PC-9 (cell line): Measurements from ENCODE around the gene ASIC1. TPM values are rescaled to one million over a fixed set of nuclear protein-coding genes. Genes with fewer than 3 reads are reported as not detected.

Experiments
- BruUV-seq: library from RNA; stranded (reverse); fragments of 400-500 nt; replicated peaks from 2 replicates; lab custom pipeline; 2021; lab: Mats Ljungman, UMichigan
- CTCF ChIA-PET: fragments of 300-600 bp; sonication (Branson Sonifier 250); formaldehyde crosslinking; loops from one replicate; lab custom pipeline; 2022; ENCODE audit warnings: antibody characterized with exemption; lab: Charles Lee
- POLR2A ChIA-PET: fragments of 300-600 bp; sonication (Branson Sonifier 250); formaldehyde crosslinking; loops from one replicate; lab custom pipeline; 2022; ENCODE audit warnings: antibody characterized with exemption; ENCODE audit not compliant: unreplicated experiment; lab: Charles Lee
- DNase-seq, 2 experiments: peaks; one replicate each; pipeline versions ENCODE4 v3.0.0 to v3.0.0-alpha.2; 2015 to 2022; ENCODE audit warnings: mixed read lengths in 1 of 2
- H2AFZ ChIP-seq: fragments of 200-600 bp; sonication (generic); 2 replicates; pipeline ENCODE4 v1.8.1; 2017; ENCODE audit warnings: antibody characterized with exemption
- H3F3A ChIP-seq: fragments of 200-600 bp; sonication (generic); 2 replicates; pipeline ENCODE4 v1.8.1; 2017; ENCODE audit warnings: antibody characterized with exemption, mild to moderate bottlenecking, low read depth; ENCODE audit not compliant: insufficient read depth
- H3K27ac ChIP-seq: fragments of 200-600 bp; sonication (generic); 2 replicates; pipeline ENCODE4 v1.6.1; 2016; ENCODE audit warnings: mixed run types
- H3K27me3 ChIP-seq: fragments of 200-600 bp; sonication (generic); 2 replicates; pipeline ENCODE4 v1.6.1; 2016; ENCODE audit warnings: low read depth, mixed run types; ENCODE audit not compliant: insufficient read depth
- H3K36me3 ChIP-seq: fragments of 200-600 bp; sonication (generic); 2 replicates; pipeline ENCODE4 v1.6.1; 2016; ENCODE audit warnings: low read depth, mixed run types
- H3K4me1 ChIP-seq: fragments of 200-600 bp; sonication (generic); replicated peaks from 2 replicates; pipeline ENCODE4 v1.6.1; 2016; ENCODE audit warnings: mixed run types; ENCODE audit not compliant: insufficient read depth
- H3K4me2 ChIP-seq: fragments of 200-600 bp; sonication (generic); 2 replicates; pipeline ENCODE4 v1.6.1; 2017; ENCODE audit warnings: mixed run types
- H3K4me3 ChIP-seq: fragments of 200-600 bp; sonication (generic); 2 replicates; pipeline ENCODE4 v1.6.1; 2016; ENCODE audit warnings: mixed run types
- H3K79me2 ChIP-seq: fragments of 200-600 bp; sonication (generic); 2 replicates; pipeline ENCODE4 v1.6.1; 2017; ENCODE audit warnings: low read depth, mixed run types
- H3K9me2 ChIP-seq: fragments of 200-600 bp; sonication (generic); 2 replicates; pipeline ENCODE4 v1.8.1; 2017; ENCODE audit warnings: mild to moderate bottlenecking; ENCODE audit not compliant: insufficient read depth
- H3K9me3 ChIP-seq: fragments of 200-600 bp; sonication (generic); 2 replicates; pipeline ENCODE4 v1.8.1; 2016; ENCODE audit warnings: low read depth; ENCODE audit not compliant: insufficient read depth
- H4K20me1 ChIP-seq: fragments of 200-600 bp; sonication (generic); 2 replicates; pipeline ENCODE4 v1.8.1; 2017; ENCODE audit not compliant: insufficient read depth
- CTCF ChIP-seq: fragments of 200-600 bp; sonication (generic); conservative IDR thresholded peaks from 2 replicates; pipeline ENCODE4 v1.6.1; 2017; ENCODE audit warnings: mixed run types, antibody characterized with exemption, mild to moderate bottlenecking, moderate library complexity
- EZH2 ChIP-seq: fragments of 200-600 bp; sonication (generic); IDR thresholded peaks from 2 replicates; pipeline ENCODE4 v1.8.0; 2017; ENCODE audit warnings: antibody characterized with exemption, low read depth
- intact Hi-C: fragments of 100-400 bp; cut with micrococcal nuclease; formaldehyde crosslinking; loops from one replicate; pipeline ENCODE4 v1.10.0; 2022; ENCODE audit not compliant: unreplicated experiment
- total RNA-seq: library from RNA; stranded (reverse); gene quantifications from 2 replicates; pipeline ENCODE4 v1.2.3, GENCODE V29; 2021

ASIC1 gene
- total RNA-seq, 1 experiment from 2014 or later: 3.5 TPM

GRCh38 chr12:50043854-50044253 lies 13.5 kb upstream of the ASIC1 start:
- POLR2A ChIA-PET: no interaction called here

GRCh38 chr12:50047693-50048250 lies 9.6 kb upstream of the ASIC1 start:
- POLR2A ChIA-PET: interaction anchor here (0.6 kb wide), 3 partner anchors 52 to 237 kb away, joined by 3 to 5 read pairs (median 4); no protein-coding TSS in a partner anchor
- H3K9me2 ChIP-seq: no peaks in the 10 kb centered on the region
- intact Hi-C loops: no loop called here
- H2AFZ ChIP-seq: no peak overlapping the region
- H3K9me3 ChIP-seq: no peaks in the 10 kb centered on the region
- no peaks in the 10 kb centered on the region for H3K36me3 ChIP-seq
- H4K20me1 ChIP-seq: no peaks in the 10 kb centered on the region
- H3K4me1 ChIP-seq: no peaks in the 10 kb centered on the region
- DNase-seq: no peak
- H3K4me3 ChIP-seq: no peak overlapping the region
- CTCF ChIA-PET: interaction anchor here (0.6 to 1.7 kb wide), 2 partner anchors 19 to 85 kb away, joined by 3 to 4 read pairs; no protein-coding TSS in a partner anchor
- H3K27ac ChIP-seq: no peak overlapping the region
- TF ChIP-seq EZH2 (no peak), CTCF (no peak)
- BruUV-seq: no TSS peak
- peaks cover 12% of the 10 kb centered on the region for H3K27me3 ChIP-seq
- no peak overlapping the region for H3K4me2 ChIP-seq
- H3F3A ChIP-seq: no peaks in the 10 kb centered on the region
- H3K79me2 ChIP-seq: no peaks in the 10 kb centered on the region

More at GRCh38 chr12:50043854-50044253, 13.5 kb upstream of the ASIC1 start:
- intact Hi-C loops: no loop called here
- Histone ChIP-seq H3K4me1 (no peaks in the 10 kb centered on the region), H3K9me3 (no peaks in the 10 kb centered on the region), H3K4me3 (no peak overlapping the region), H3K36me3 (no peaks in the 10 kb centered on the region), H3K79me2 (no peaks in the 10 kb centered on the region), H3K4me2 (no peak overlapping the region), H3K27ac (no peak overlapping the region), H2AFZ (no peak overlapping the region), H3K27me3 (no peaks in the 10 kb centered on the region), H3F3A (no peaks in the 10 kb centered on the region), H4K20me1 (no peaks in the 10 kb centered on the region), H3K9me2 (no peaks in the 10 kb centered on the region)
- DNase-seq: no peak
- no TSS peak for BruUV-seq
- CTCF ChIA-PET: interaction anchor here (0.7 kb wide), 1 partner anchor 127 kb away, joined by 10 read pairs; no protein-coding TSS in a partner anchor
- TF ChIP-seq EZH2 (no peak), CTCF (no peak)

- TF ChIP-seq CTCF: no peak
- TF ChIP-seq EZH2: no peak
- POLR2A ChIA-PET: no interaction called here
- H3K27me3 ChIP-seq: peaks cover 12% of the 10 kb centered on the region
- H3F3A ChIP-seq: no peaks in the 10 kb centered on the region
- no peaks in the 10 kb centered on the region for H3K4me1 ChIP-seq
- intact Hi-C loops: loop anchor here (10.0 kb wide), 1 partner anchor 405 kb away; no protein-coding TSS in a partner anchor
- CTCF ChIA-PET: no interaction called here
- no peaks in the 10 kb centered on the region for H3K79me2 ChIP-seq
- no peak overlapping the region for H2AFZ ChIP-seq
- BruUV-seq: no TSS peak
- H3K9me2 ChIP-seq: no peaks in the 10 kb centered on the region
- H3K27ac ChIP-seq: no peak overlapping the region
- no peaks in the 10 kb centered on the region for H3K9me3 ChIP-seq
- DNase-seq: no peak
- no peak overlapping the region for H3K4me2 ChIP-seq
- H3K4me3 ChIP-seq: no peak overlapping the region
- no peaks in the 10 kb centered on the region for H4K20me1 ChIP-seq
- H3K36me3 ChIP-seq: no peaks in the 10 kb centered on the region
Measured at GRCh38 chr12:50049254-50050118, 7.9 kb upstream of the ASIC1 start.
